ENCODE data around the gene BOK. TPM values are rescaled to one million over a fixed set of nuclear protein-coding genes. Genes with fewer than 3 reads are reported as not detected.
A peak's percentile ranks its signal among the peaks of the same experiment; 100 is the strongest.

BOK gene
- total RNA-seq, 1 donor from 2014 or later: 56.4 TPM

GRCh38 chr2:241576293-241576654, 17.7 kb downstream of the BOK start:
- TF ChIP-seq CTCF (IDR thresholded peaks at IDR 0.05): no peak
- Histone ChIP-seq H3K36me3 (peaks cover 10% of the 10 kb centered on the region), H3K4me3 (no peak overlapping the region), H3K4me1 (no peaks in the 10 kb centered on the region), H3K27ac (no peak overlapping the region), H3K9me3 (no peaks in the 10 kb centered on the region), H3K27me3 (no peaks in the 10 kb centered on the region)
- ATAC-seq (peak; percentile 5), DNase-seq (peak; percentile 65)
- intact Hi-C loops (cut with DNase I): no loop called here

DNA sequence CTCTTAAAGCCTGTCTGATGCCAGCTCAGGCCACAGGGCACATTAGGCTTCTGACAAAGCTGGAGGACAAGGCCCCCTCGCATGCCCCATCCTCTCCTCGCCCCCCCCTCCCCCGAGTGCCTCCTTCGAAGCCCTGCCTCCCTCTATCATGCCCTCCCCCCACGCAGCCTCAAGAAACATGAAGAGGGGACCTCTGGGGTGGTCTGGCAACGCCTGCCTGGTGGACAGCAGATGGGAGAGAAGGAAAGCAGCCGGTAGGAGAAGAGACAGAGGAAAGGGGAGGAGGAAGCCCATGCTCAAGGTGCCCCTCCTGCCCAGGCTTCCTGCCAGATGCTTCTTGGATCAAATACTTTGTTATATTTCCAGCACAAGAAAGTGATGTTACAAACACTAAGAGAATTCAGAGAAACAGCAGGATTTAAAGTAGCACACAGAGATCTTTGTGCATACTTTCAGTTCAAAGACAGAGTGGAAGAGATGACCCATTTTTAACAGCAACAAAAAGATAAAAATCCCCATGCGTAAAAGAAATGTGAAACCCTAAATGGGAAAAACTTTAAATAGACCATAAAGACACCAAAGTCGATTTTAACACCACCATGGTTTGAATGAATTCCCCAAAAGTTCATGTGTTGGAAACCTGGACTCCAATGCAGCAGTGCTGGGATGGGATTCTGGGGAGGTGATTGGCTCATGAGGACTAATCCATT, 19.0 kb downstream of the BOK start:
- Histone ChIP-seq H3K4me3 (no peak overlapping the region), H3K36me3 (peaks cover 18% of the 10 kb centered on the region), H3K4me1 (no peaks in the 10 kb centered on the region), H3K27me3 (no peaks in the 10 kb centered on the region), H3K9me3 (no peaks in the 10 kb centered on the region), H3K27ac (no peak overlapping the region)
- TF ChIP-seq CTCF (IDR thresholded peaks at IDR 0.05): no peak
- peak; percentile 51 for DNase-seq
- intact Hi-C loops (cut with DNase I): no loop called here
- peak; percentile 19 for ATAC-seq

GRCh38 chr2:241579281-241579680, 20.7 kb downstream of the BOK start:
- TF ChIP-seq CTCF (IDR thresholded peaks at IDR 0.05): no peak
- no peak overlapping the region for H3K27ac ChIP-seq
- intact Hi-C loops (cut with DNase I): no loop called here
- peaks cover 25% of the 10 kb centered on the region for H3K36me3 ChIP-seq
- DNase-seq: peak; percentile 34
- H3K9me3 ChIP-seq: no peaks in the 10 kb centered on the region
- H3K4me3 ChIP-seq: no peak overlapping the region
- H3K4me1 ChIP-seq: no peaks in the 10 kb centered on the region
- ATAC-seq: no peak
- no peaks in the 10 kb centered on the region for H3K27me3 ChIP-seq

DNA sequence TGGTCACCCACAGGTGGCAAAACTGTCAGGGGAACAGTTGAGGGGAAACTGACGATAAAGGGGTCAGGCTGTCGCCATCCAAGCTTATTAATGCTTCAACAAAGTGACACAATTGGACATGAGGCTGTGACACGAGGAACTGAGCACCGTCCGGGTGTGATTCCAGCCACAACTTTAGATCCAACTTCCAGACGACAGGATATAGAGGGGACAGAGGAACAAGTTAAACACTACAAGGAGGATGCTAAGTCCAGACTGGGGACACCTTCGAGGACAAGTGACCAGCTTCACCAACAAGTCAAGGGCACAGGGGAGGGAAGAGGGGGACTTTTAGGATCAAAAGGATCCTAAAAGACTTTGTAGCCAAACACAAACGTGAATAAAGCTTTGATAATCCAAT, 23.8 kb downstream of the BOK start:
- H3K4me3 ChIP-seq: no peak overlapping the region
- no peak for DNase-seq
- TF ChIP-seq CTCF (IDR thresholded peaks at IDR 0.05): no peak
- H3K9me3 ChIP-seq: peaks cover 10% of the 10 kb centered on the region
- intact Hi-C loops (cut with DNase I): no loop called here
- no peaks in the 10 kb centered on the region for H3K27me3 ChIP-seq
- no peaks in the 10 kb centered on the region for H3K4me1 ChIP-seq
- no peak for ATAC-seq
- no peak overlapping the region for H3K27ac ChIP-seq
- H3K36me3 ChIP-seq: peaks cover 30% of the 10 kb centered on the region

GRCh38 chr2:241582806-241583205, 24.3 kb downstream of the BOK start:
- peaks cover 30% of the 10 kb centered on the region for H3K36me3 ChIP-seq
- intact Hi-C loops (cut with DNase I): no loop called here
- no peak overlapping the region for H3K4me3 ChIP-seq
- ATAC-seq: no peak
- H3K9me3 ChIP-seq: peaks cover 10% of the 10 kb centered on the region
- no peak for TF ChIP-seq CTCF (IDR thresholded peaks at IDR 0.05)
- H3K27me3 ChIP-seq: no peaks in the 10 kb centered on the region
- H3K4me1 ChIP-seq: no peaks in the 10 kb centered on the region
- H3K27ac ChIP-seq: no peak overlapping the region
- DNase-seq: no peak

DNA sequence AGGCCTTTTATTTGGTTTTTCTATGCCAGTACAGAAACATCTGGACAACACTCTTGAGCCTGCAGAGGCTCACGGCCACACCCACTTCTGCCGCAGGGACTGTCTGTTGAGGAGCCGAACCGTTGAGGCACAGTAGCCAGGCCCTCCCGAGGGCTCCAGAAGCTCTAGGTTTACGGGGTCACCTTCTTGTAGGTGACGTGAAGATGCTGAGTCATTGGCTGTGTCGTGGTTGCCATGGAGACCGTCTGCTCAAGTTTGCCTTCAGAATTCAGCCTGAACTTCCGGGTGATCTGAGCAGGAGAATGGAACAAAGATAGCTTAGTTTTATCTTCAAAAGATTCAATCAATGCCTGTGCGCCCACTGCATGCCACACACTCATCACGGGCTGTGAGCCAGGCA, 25.9 kb downstream of the BOK start:
- peaks cover 30% of the 10 kb centered on the region for H3K36me3 ChIP-seq
- no peak for TF ChIP-seq CTCF (IDR thresholded peaks at IDR 0.05)
- no peak overlapping the region for H3K4me3 ChIP-seq
- no peaks in the 10 kb centered on the region for H3K4me1 ChIP-seq
- no peak overlapping the region for H3K27ac ChIP-seq
- intact Hi-C loops (cut with DNase I): no loop called here
- no peak for ATAC-seq
- DNase-seq: no peak
- H3K9me3 ChIP-seq: peaks cover 10% of the 10 kb centered on the region
- no peaks in the 10 kb centered on the region for H3K27me3 ChIP-seq

Measured in upper lobe of right lung (tissue), 1 donor.